ENCODE results near the gene EXOC6.

EXOC6 gene

GRCh38 chr10:92826504-92826903 lies 21.8 kb upstream of the EXOC6 start:
- no peak for TF ChIP-seq CTCF (IDR thresholded peaks at IDR 0.05; ENCODE audit: low read depth, low read length, missing control alignments)
- DNase-seq (ENCODE audit: extremely low read depth, low read depth), result no peak
- H3K4me3 ChIP-seq (replicated peaks; ENCODE audit: low read depth, low read length), result no peak overlapping the region

- no peak overlapping the region for H3K4me3 ChIP-seq (replicated peaks; ENCODE audit: low read depth, low read length)
- peak; percentile 39 for DNase-seq (ENCODE audit: extremely low read depth, low read depth)
- no peak for TF ChIP-seq CTCF (IDR thresholded peaks at IDR 0.05; ENCODE audit: low read depth, low read length, missing control alignments)
These were observed 19.1 kb upstream of the EXOC6 start for GRCh38 chr10:92829042-92829785.

- no peak for TF ChIP-seq CTCF (IDR thresholded peaks at IDR 0.05; ENCODE audit: low read depth, low read length, missing control alignments)
- no peak overlapping the region for H3K4me3 ChIP-seq (replicated peaks; ENCODE audit: low read depth, low read length)
- DNase-seq (ENCODE audit: extremely low read depth, low read depth), result no peak
These were observed 18.4 kb upstream of the EXOC6 start for GRCh38 chr10:92829786-92830377.

GRCh38 chr10:92830478-92831389 lies 17.6 kb upstream of the EXOC6 start:
- DNase-seq (ENCODE audit: extremely low read depth, low read depth), result no peak
- no peak overlapping the region for H3K4me3 ChIP-seq (replicated peaks; ENCODE audit: low read depth, low read length)
- no peak for TF ChIP-seq CTCF (IDR thresholded peaks at IDR 0.05; ENCODE audit: low read depth, low read length, missing control alignments)

- no peak overlapping the region for H3K4me3 ChIP-seq (replicated peaks; ENCODE audit: low read depth, low read length)
- TF ChIP-seq CTCF (IDR thresholded peaks at IDR 0.05; ENCODE audit: low read depth, low read length, missing control alignments), result no peak
- no peak for DNase-seq (ENCODE audit: extremely low read depth, low read depth)
These were observed 16.2 kb upstream of the EXOC6 start for GRCh38 chr10:92832121-92832520.

- no peak for TF ChIP-seq CTCF (IDR thresholded peaks at IDR 0.05; ENCODE audit: low read depth, low read length, missing control alignments)
- no peak overlapping the region for H3K4me3 ChIP-seq (replicated peaks; ENCODE audit: low read depth, low read length)
- DNase-seq (ENCODE audit: extremely low read depth, low read depth), result no peak
These were observed 15.2 kb upstream of the EXOC6 start for GRCh38 chr10:92832998-92833650.
